Measurements from ENCODE around the gene COLGALT1. TPM values are rescaled to one million over a fixed set of nuclear protein-coding genes. Genes with fewer than 3 reads are reported as not detected.

Gene COLGALT1
- total and polyA plus RNA-seq, 2 donors = 22.3 to 69.5 TPM

- whole genome bisulfite sequencing = 98% methylated on average over 3 of the region's 3 CpGs
- Histone ChIP-seq H3K4me3 (ENCODE audit: low read length in 2 of 2) (no peak overlapping the region), H3K27me3 (ENCODE audit: control insufficient read depth in 2 of 2, insufficient read depth in 1 of 2, low read length in 1 of 2) (no peaks in the 10 kb centered on the region), H3K4me1 (ENCODE audit: control insufficient read depth in 2 of 2, insufficient read depth in 2 of 2, low read length in 2 of 2) (peaks cover 12 to 49% of the 10 kb centered on the region in 2 donors), H3K27ac (ENCODE audit: low read depth in 1 of 2, low read length in 1 of 2) (no peak overlapping the region), H3K36me3 (ENCODE audit: control insufficient read depth in 2 of 2, insufficient read depth in 2 of 2, low read length in 1 of 2) (peaks cover 0 to 2% of the 10 kb centered on the region in 2 donors), H3K9me3 (ENCODE audit: control insufficient read depth in 2 of 2, insufficient read depth in 1 of 2, low read length in 1 of 2) (peaks cover 0 to 19% of the 10 kb centered on the region in 2 donors)
- DNase-seq (ENCODE audit: low read depth in 6 of 9, low spot score in 9 of 9) = no peak
Observed at GRCh38 chr19:17528610-17529009, 26.8 kb upstream of the COLGALT1 start.

GRCh38 chr19:17529239-17530158 is 25.9 kb upstream of the COLGALT1 start:
- peaks cover 0 to 11% of the 10 kb centered on the region in 2 donors for H3K9me3 ChIP-seq (ENCODE audit: control insufficient read depth in 2 of 2, insufficient read depth in 1 of 2, low read length in 1 of 2)
- peaks cover 0 to 2% of the 10 kb centered on the region in 2 donors for H3K36me3 ChIP-seq (ENCODE audit: control insufficient read depth in 2 of 2, insufficient read depth in 2 of 2, low read length in 1 of 2)
- 92% methylated on average over 8 of the region's 8 CpGs for WGBS
- no peak for DNase-seq (ENCODE audit: low read depth in 6 of 9, low spot score in 9 of 9)
- no peak overlapping the region for H3K27ac ChIP-seq (ENCODE audit: low read depth in 1 of 2, low read length in 1 of 2)
- H3K4me3 ChIP-seq (ENCODE audit: low read length in 2 of 2) = no peak overlapping the region
- no peaks in the 10 kb centered on the region for H3K27me3 ChIP-seq (ENCODE audit: control insufficient read depth in 2 of 2, insufficient read depth in 1 of 2, low read length in 1 of 2)
- peaks cover 7 to 42% of the 10 kb centered on the region in 2 donors for H3K4me1 ChIP-seq (ENCODE audit: control insufficient read depth in 2 of 2, insufficient read depth in 2 of 2, low read length in 2 of 2)

GRCh38 chr19:17530586-17530985 is 24.9 kb upstream of the COLGALT1 start:
- Histone ChIP-seq H3K27me3 (ENCODE audit: control insufficient read depth in 2 of 2, insufficient read depth in 1 of 2, low read length in 1 of 2) (no peaks in the 10 kb centered on the region), H3K9me3 (ENCODE audit: control insufficient read depth in 2 of 2, insufficient read depth in 1 of 2, low read length in 1 of 2) (peaks cover 0 to 6% of the 10 kb centered on the region in 2 donors), H3K36me3 (ENCODE audit: control insufficient read depth in 2 of 2, insufficient read depth in 2 of 2, low read length in 1 of 2) (no peaks in the 10 kb centered on the region), H3K27ac (ENCODE audit: low read depth in 1 of 2, low read length in 1 of 2) (no peak overlapping the region), H3K4me3 (ENCODE audit: low read length in 2 of 2) (no peak overlapping the region), H3K4me1 (ENCODE audit: control insufficient read depth in 2 of 2, insufficient read depth in 2 of 2, low read length in 2 of 2) (peaks cover 7 to 33% of the 10 kb centered on the region in 2 donors)
- 77% methylated on average over 8 of the region's 8 CpGs for WGBS
- peak in 2 of 9 donors; percentile 41 to 49 for DNase-seq (ENCODE audit: low read depth in 6 of 9, low spot score in 9 of 9)

- Histone ChIP-seq H3K27me3 (ENCODE audit: control insufficient read depth in 2 of 2, insufficient read depth in 1 of 2, low read length in 1 of 2) (no peaks in the 10 kb centered on the region), H3K36me3 (ENCODE audit: control insufficient read depth in 2 of 2, insufficient read depth in 2 of 2, low read length in 1 of 2) (no peaks in the 10 kb centered on the region), H3K27ac (ENCODE audit: low read depth in 1 of 2, low read length in 1 of 2) (no peak overlapping the region), H3K4me1 (ENCODE audit: control insufficient read depth in 2 of 2, insufficient read depth in 2 of 2, low read length in 2 of 2) (peaks cover 1 to 22% of the 10 kb centered on the region in 2 donors), H3K9me3 (ENCODE audit: control insufficient read depth in 2 of 2, insufficient read depth in 1 of 2, low read length in 1 of 2) (peaks cover 0 to 6% of the 10 kb centered on the region in 2 donors), H3K4me3 (ENCODE audit: low read length in 2 of 2) (no peak overlapping the region)
- no peak for DNase-seq (ENCODE audit: low read depth in 6 of 9, low spot score in 9 of 9)
- WGBS = 97% methylated on average over 16 of the region's 16 CpGs
Observed at GRCh38 chr19:17532116-17532515, 23.3 kb upstream of the COLGALT1 start.

GRCh38 chr19:17532557-17532956 is 22.9 kb upstream of the COLGALT1 start:
- no peak for DNase-seq (ENCODE audit: low read depth in 6 of 9, low spot score in 9 of 9)
- Histone ChIP-seq H3K4me1 (ENCODE audit: control insufficient read depth in 2 of 2, insufficient read depth in 2 of 2, low read length in 2 of 2) (peaks cover 0 to 18% of the 10 kb centered on the region in 2 donors), H3K27me3 (ENCODE audit: control insufficient read depth in 2 of 2, insufficient read depth in 1 of 2, low read length in 1 of 2) (no peaks in the 10 kb centered on the region), H3K36me3 (ENCODE audit: control insufficient read depth in 2 of 2, insufficient read depth in 2 of 2, low read length in 1 of 2) (no peaks in the 10 kb centered on the region), H3K27ac (ENCODE audit: low read depth in 1 of 2, low read length in 1 of 2) (no peak overlapping the region), H3K4me3 (ENCODE audit: low read length in 2 of 2) (no peak overlapping the region), H3K9me3 (ENCODE audit: control insufficient read depth in 2 of 2, insufficient read depth in 1 of 2, low read length in 1 of 2) (peaks cover 0 to 6% of the 10 kb centered on the region in 2 donors)
- 90% methylated on average over 7 of the region's 7 CpGs for WGBS

- Histone ChIP-seq H3K4me3 (ENCODE audit: low read length in 2 of 2) (no peak overlapping the region), H3K27me3 (ENCODE audit: control insufficient read depth in 2 of 2, insufficient read depth in 1 of 2, low read length in 1 of 2) (peaks cover 3 to 15% of the 10 kb centered on the region in 2 donors), H3K9me3 (ENCODE audit: control insufficient read depth in 2 of 2, insufficient read depth in 1 of 2, low read length in 1 of 2) (peaks cover 0 to 4% of the 10 kb centered on the region in 2 donors), H3K36me3 (ENCODE audit: control insufficient read depth in 2 of 2, insufficient read depth in 2 of 2, low read length in 1 of 2) (no peaks in the 10 kb centered on the region), H3K27ac (ENCODE audit: low read depth in 1 of 2, low read length in 1 of 2) (no peak overlapping the region), H3K4me1 (ENCODE audit: control insufficient read depth in 2 of 2, insufficient read depth in 2 of 2, low read length in 2 of 2) (peaks cover 6 to 24% of the 10 kb centered on the region in 2 donors)
- no peak for DNase-seq (ENCODE audit: low read depth in 6 of 9, low spot score in 9 of 9)
Observed at GRCh38 chr19:17534767-17535166, 20.7 kb upstream of the COLGALT1 start.

- H3K27me3 ChIP-seq (ENCODE audit: control insufficient read depth in 2 of 2, insufficient read depth in 1 of 2, low read length in 1 of 2) = peaks cover 3 to 18% of the 10 kb centered on the region in 2 donors
- H3K9me3 ChIP-seq (ENCODE audit: control insufficient read depth in 2 of 2, insufficient read depth in 1 of 2, low read length in 1 of 2) = peaks cover 0 to 8% of the 10 kb centered on the region in 2 donors
- WGBS = 93% methylated on average over 6 of the region's 6 CpGs
- H3K36me3 ChIP-seq (ENCODE audit: control insufficient read depth in 2 of 2, insufficient read depth in 2 of 2, low read length in 1 of 2) = no peaks in the 10 kb centered on the region
- no peak for DNase-seq (ENCODE audit: low read depth in 6 of 9, low spot score in 9 of 9)
- H3K4me1 ChIP-seq (ENCODE audit: control insufficient read depth in 2 of 2, insufficient read depth in 2 of 2, low read length in 2 of 2) = peaks cover 6 to 12% of the 10 kb centered on the region in 2 donors
- no peak overlapping the region for H3K27ac ChIP-seq (ENCODE audit: low read depth in 1 of 2, low read length in 1 of 2)
- no peak overlapping the region for H3K4me3 ChIP-seq (ENCODE audit: low read length in 2 of 2)
Observed at GRCh38 chr19:17536955-17537354, 18.5 kb upstream of the COLGALT1 start.

GRCh38 chr19:17538684-17539237 is 16.7 kb upstream of the COLGALT1 start:
- WGBS = 18% methylated on average over 13 of the region's 13 CpGs
- Histone ChIP-seq H3K36me3 (ENCODE audit: control insufficient read depth in 2 of 2, insufficient read depth in 2 of 2, low read length in 1 of 2) (no peaks in the 10 kb centered on the region), H3K9me3 (ENCODE audit: control insufficient read depth in 2 of 2, insufficient read depth in 1 of 2, low read length in 1 of 2) (peaks cover 0 to 11% of the 10 kb centered on the region in 2 donors), H3K4me1 (ENCODE audit: control insufficient read depth in 2 of 2, insufficient read depth in 2 of 2, low read length in 2 of 2) (peaks cover 6 to 12% of the 10 kb centered on the region in 2 donors), H3K27me3 (ENCODE audit: control insufficient read depth in 2 of 2, insufficient read depth in 1 of 2, low read length in 1 of 2) (peaks cover 3 to 18% of the 10 kb centered on the region in 2 donors), H3K4me3 (ENCODE audit: low read length in 2 of 2) (peak overlapping the region; percentile 39 to 46), H3K27ac (ENCODE audit: low read depth in 1 of 2, low read length in 1 of 2) (no peak overlapping the region)
- no peak for DNase-seq (ENCODE audit: low read depth in 6 of 9, low spot score in 9 of 9)

Measured in thymus (tissue), 11 donors.